ENCODE results near the gene UNC13B. TPM values are rescaled to one million over a fixed set of nuclear protein-coding genes. Genes with fewer than 3 reads are reported as not detected.

Gene UNC13B
- total RNA-seq, 1 experiment from 2014 or later: 49.3 TPM

DNA sequence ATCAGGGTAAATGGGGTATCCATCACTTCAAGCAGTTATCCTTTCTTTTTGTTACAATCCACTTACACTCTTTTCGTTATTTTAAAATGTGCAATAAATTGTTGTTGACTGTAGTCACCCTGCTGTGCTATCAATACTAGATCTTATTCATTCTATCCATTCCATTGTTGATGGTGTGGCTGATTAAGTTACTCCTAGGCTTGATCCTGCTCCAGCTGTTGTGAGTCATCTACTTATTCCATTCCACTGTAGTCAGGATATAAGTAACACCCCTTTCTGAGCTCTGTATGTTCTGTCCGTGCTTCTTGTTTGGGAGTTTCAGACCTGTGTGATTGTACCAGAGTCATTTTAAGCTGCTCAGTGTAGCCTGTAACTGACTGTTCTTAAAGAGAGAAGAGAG is 205.6 kb downstream of the UNC13B start:
- Mint-ChIP-seq H3K4me3 (no peak overlapping the region), H3K27ac (no peak overlapping the region), H3K27me3 (ENCODE audit: low read depth) (no peaks in the 10 kb centered on the region), H3K9me3 (no peaks in the 10 kb centered on the region), H3K4me1 (peaks cover 2% of the 10 kb centered on the region), H3K36me3 (no peaks in the 10 kb centered on the region)
- no peak for DNase-seq (ENCODE audit: low spot score)
- TF ChIP-seq GTF2I (CRISPR knock-in tag; conservative IDR thresholded peaks at IDR 0.05) (no peak), NR2C2 (CRISPR knock-in tag; IDR thresholded peaks at IDR 0.05) (no peak), RORB (CRISPR knock-in tag; IDR thresholded peaks at IDR 0.05) (no peak), NR3C1 (CRISPR knock-in tag; conservative IDR thresholded peaks at IDR 0.05; ENCODE audit: low read depth) (no peak), ETV6 (CRISPR knock-in tag; IDR thresholded peaks at IDR 0.05) (no peak), TEAD1 (CRISPR knock-in tag; IDR thresholded peaks at IDR 0.05) (no peak), ZNF416 (CRISPR knock-in tag; IDR thresholded peaks at IDR 0.05) (no peak), ZNF671 (CRISPR knock-in tag; IDR thresholded peaks at IDR 0.05) (no peak), ZNF232 (CRISPR knock-in tag; IDR thresholded peaks at IDR 0.05) (no peak), ATF1 (CRISPR knock-in tag; IDR thresholded peaks at IDR 0.05) (no peak)
- TF ChIP-seq, protein P1, sequence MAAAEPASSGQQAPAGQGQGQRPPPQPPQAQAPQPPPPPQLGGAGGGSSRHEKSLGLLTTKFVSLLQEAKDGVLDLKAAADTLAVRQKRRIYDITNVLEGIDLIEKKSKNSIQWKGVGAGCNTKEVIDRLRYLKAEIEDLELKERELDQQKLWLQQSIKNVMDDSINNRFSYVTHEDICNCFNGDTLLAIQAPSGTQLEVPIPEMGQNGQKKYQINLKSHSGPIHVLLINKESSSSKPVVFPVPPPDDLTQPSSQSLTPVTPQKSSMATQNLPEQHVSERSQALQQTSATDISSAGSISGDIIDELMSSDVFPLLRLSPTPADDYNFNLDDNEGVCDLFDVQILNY (CRISPR knock-in tag; IDR thresholded peaks at IDR 0.05): no peak
- TF ChIP-seq, protein P2, sequence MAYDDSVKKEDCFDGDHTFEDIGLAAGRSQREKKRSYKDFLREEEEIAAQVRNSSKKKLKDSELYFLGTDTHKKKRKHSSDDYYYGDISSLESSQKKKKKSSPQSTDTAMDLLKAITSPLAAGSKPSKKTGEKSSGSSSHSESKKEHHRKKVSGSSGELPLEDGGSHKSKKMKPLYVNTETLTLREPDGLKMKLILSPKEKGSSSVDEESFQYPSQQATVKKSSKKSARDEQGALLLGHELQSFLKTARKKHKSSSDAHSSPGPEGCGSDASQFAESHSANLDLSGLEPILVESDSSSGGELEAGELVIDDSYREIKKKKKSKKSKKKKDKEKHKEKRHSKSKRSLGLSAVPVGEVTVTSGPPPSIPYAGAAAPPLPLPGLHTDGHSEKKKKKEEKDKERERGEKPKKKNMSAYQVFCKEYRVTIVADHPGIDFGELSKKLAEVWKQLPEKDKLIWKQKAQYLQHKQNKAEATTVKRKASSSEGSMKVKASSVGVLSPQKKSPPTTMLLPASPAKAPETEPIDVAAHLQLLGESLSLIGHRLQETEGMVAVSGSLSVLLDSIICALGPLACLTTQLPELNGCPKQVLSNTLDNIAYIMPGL (CRISPR knock-in tag; IDR thresholded peaks at IDR 0.05): no peak
- TF ChIP-seq, protein P3, sequence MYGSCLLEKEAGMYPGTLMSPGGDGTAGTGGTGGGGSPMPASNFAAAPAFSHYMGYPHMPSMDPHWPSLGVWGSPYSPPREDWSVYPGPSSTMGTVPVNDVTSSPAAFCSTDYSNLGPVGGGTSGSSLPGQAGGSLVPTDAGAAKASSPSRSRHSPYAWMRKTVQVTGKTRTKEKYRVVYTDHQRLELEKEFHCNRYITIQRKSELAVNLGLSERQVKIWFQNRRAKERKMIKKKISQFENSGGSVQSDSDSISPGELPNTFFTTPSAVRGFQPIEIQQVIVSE (CRISPR knock-in tag; IDR thresholded peaks at IDR 0.05; ENCODE audit: borderline replicate concordance): no peak
- TF ChIP-seq, protein P4, sequence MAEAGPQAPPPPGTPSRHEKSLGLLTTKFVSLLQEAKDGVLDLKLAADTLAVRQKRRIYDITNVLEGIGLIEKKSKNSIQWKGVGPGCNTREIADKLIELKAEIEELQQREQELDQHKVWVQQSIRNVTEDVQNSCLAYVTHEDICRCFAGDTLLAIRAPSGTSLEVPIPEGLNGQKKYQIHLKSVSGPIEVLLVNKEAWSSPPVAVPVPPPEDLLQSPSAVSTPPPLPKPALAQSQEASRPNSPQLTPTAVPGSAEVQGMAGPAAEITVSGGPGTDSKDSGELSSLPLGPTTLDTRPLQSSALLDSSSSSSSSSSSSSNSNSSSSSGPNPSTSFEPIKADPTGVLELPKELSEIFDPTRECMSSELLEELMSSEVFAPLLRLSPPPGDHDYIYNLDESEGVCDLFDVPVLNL (CRISPR knock-in tag; IDR thresholded peaks at IDR 0.05; ENCODE audit: borderline replicate concordance, low read depth): no peak
- TF ChIP-seq, protein P5, sequence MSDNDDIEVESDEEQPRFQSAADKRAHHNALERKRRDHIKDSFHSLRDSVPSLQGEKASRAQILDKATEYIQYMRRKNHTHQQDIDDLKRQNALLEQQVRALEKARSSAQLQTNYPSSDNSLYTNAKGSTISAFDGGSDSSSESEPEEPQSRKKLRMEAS (CRISPR knock-in tag; IDR thresholded peaks at IDR 0.05): no peak
- TF ChIP-seq, protein P6, sequence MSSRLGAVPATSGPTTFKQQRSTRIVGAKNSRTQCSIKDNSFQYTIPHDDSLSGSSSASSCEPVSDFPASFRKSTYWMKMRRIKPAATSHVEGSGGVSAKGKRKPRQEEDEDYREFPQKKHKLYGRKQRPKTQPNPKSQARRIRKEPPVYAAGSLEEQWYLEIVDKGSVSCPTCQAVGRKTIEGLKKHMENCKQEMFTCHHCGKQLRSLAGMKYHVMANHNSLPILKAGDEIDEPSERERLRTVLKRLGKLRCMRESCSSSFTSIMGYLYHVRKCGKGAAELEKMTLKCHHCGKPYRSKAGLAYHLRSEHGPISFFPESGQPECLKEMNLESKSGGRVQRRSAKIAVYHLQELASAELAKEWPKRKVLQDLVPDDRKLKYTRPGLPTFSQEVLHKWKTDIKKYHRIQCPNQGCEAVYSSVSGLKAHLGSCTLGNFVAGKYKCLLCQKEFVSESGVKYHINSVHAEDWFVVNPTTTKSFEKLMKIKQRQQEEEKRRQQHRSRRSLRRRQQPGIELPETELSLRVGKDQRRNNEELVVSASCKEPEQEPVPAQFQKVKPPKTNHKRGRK (CRISPR knock-in tag; IDR thresholded peaks at IDR 0.05; ENCODE audit: borderline replicate concordance): no peak
- POLR2A ChIA-PET: no interaction called here
- ATAC-seq: no peak
- CTCF ChIA-PET: no interaction called here

DNA sequence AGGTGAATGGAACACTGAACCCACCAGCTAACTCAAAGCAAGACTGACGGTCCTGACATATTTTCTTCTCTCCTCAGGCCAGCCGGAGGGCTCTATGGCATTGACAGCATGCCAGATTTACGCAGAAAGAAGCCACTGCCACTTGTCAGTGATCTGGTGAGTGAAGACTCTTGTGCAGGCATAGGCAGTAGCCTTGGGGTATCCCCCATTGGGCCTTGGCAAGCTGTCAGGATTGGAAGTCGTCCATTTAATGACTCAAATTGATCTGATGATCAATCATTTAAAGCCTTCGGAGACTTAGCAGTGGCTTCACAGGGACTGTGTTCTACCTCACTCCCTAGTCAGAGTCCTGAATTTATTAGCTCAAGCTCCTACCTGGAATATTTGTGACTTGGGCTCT is 208.4 kb downstream of the UNC13B start:
- Mint-ChIP-seq H3K4me1 (no peaks in the 10 kb centered on the region; the same call in none of the 2 replicates), H3K9me3 (no peaks in the 10 kb centered on the region), H3K27ac (no peak overlapping the region), H3K27me3 (ENCODE audit: low read depth) (no peaks in the 10 kb centered on the region), H3K4me3 (no peak overlapping the region), H3K36me3 (no peaks in the 10 kb centered on the region)
- POLR2A ChIA-PET: no interaction called here
- CTCF ChIA-PET: no interaction called here
- DNase-seq (ENCODE audit: low spot score): no peak
- no peak for ATAC-seq
- TF ChIP-seq MXD4 (CRISPR knock-in tag; IDR thresholded peaks at IDR 0.05; ENCODE audit: borderline replicate concordance): no peak
- TF ChIP-seq, protein P5 (CRISPR knock-in tag; IDR thresholded peaks at IDR 0.05): no peak
- TF ChIP-seq SP1 (CRISPR knock-in tag; conservative IDR thresholded peaks at IDR 0.05): no peak
- TF ChIP-seq, protein P7, sequence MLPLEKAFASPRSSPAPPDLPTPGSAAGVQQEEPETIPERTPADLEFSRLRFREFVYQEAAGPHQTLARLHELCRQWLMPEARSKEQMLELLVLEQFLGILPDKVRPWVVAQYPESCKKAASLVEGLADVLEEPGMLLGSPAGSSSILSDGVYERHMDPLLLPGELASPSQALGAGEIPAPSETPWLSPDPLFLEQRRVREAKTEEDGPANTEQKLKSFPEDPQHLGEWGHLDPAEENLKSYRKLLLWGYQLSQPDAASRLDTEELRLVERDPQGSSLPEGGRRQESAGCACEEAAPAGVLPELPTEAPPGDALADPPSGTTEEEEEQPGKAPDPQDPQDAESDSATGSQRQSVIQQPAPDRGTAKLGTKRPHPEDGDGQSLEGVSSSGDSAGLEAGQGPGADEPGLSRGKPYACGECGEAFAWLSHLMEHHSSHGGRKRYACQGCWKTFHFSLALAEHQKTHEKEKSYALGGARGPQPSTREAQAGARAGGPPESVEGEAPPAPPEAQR (CRISPR knock-in tag; IDR thresholded peaks at IDR 0.05): no peak
- TF ChIP-seq, protein P8, sequence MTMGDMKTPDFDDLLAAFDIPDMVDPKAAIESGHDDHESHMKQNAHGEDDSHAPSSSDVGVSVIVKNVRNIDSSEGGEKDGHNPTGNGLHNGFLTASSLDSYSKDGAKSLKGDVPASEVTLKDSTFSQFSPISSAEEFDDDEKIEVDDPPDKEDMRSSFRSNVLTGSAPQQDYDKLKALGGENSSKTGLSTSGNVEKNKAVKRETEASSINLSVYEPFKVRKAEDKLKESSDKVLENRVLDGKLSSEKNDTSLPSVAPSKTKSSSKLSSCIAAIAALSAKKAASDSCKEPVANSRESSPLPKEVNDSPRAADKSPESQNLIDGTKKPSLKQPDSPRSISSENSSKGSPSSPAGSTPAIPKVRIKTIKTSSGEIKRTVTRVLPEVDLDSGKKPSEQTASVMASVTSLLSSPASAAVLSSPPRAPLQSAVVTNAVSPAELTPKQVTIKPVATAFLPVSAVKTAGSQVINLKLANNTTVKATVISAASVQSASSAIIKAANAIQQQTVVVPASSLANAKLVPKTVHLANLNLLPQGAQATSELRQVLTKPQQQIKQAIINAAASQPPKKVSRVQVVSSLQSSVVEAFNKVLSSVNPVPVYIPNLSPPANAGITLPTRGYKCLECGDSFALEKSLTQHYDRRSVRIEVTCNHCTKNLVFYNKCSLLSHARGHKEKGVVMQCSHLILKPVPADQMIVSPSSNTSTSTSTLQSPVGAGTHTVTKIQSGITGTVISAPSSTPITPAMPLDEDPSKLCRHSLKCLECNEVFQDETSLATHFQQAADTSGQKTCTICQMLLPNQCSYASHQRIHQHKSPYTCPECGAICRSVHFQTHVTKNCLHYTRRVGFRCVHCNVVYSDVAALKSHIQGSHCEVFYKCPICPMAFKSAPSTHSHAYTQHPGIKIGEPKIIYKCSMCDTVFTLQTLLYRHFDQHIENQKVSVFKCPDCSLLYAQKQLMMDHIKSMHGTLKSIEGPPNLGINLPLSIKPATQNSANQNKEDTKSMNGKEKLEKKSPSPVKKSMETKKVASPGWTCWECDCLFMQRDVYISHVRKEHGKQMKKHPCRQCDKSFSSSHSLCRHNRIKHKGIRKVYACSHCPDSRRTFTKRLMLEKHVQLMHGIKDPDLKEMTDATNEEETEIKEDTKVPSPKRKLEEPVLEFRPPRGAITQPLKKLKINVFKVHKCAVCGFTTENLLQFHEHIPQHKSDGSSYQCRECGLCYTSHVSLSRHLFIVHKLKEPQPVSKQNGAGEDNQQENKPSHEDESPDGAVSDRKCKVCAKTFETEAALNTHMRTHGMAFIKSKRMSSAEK (CRISPR knock-in tag; IDR thresholded peaks at IDR 0.05; ENCODE audit: borderline replicate concordance): no peak
